Adrenal gland (tissue), 12 donors: ENCODE results near the gene HABP4. TPM values are rescaled to one million over a fixed set of nuclear protein-coding genes. Genes with fewer than 3 reads are reported as not detected.

Experiments
- DNase-seq, 7 donors: peaks; one replicate each; pipeline ENCODE4 v3.0.0-alpha.2; 2019 to 2020
- H3K27ac ChIP-seq, 5 donors: fragments of 200-600 bp; sonication (generic) in 4 of 5; 1 replicate in 3 of 5; 2 replicates in 2 of 5; pipeline versions ENCODE4 v1.5.1 to v1.8.0; 2016 to 2020; ENCODE audit warnings: mild to moderate bottlenecking in 1 of 5
- H3K27me3 ChIP-seq: fragments of 200-600 bp; 2 replicates; pipeline ENCODE4 v1.8.0; 2021
- H3K36me3 ChIP-seq, 2 donors: fragments of 200-600 bp; replicated peaks in 1 of 2; 1 replicate in 1 of 2; 2 replicates in 1 of 2; pipeline versions ENCODE4 v1.5.1 to v1.8.0; 2018 to 2022
- H3K4me1 ChIP-seq, 2 donors: fragments of 200-600 bp; replicated peaks in 1 of 2; 1 replicate in 1 of 2; 2 replicates in 1 of 2; pipeline versions ENCODE4 v1.5.1 to v1.8.0; 2018 to 2021
- H3K4me3 ChIP-seq, 4 donors: fragments of 200-600 bp; sonication (generic) in 3 of 4; one replicate each; pipeline ENCODE4 v1.5.1; 2016 to 2018
- H3K9me3 ChIP-seq, 3 donors: fragments of 200-600 bp; sonication (generic) in 1 of 3; replicated peaks in 1 of 3; 1 replicate in 2 of 3; 2 replicates in 1 of 3; pipeline versions ENCODE4 v1.5.1 to v1.8.0; 2016 to 2021
- CTCF ChIP-seq, 6 experiments: fragments of 450-650 bp in 4 of 6; fragments of 200-600 bp in 2 of 6; sonication (generic) in 1 of 6; IDR thresholded peaks; 1 replicate in 5 of 6; 2 replicates in 1 of 6; pipeline versions ENCODE4 v1.5.1 to v1.8.0; 2016 to 2021; ENCODE audit warnings: antibody characterized with exemption in 6 of 6, mild to moderate bottlenecking in 2 of 6, moderate library complexity in 1 of 6
- POLR2A ChIP-seq, 2 donors: fragments of 450-650 bp; IDR thresholded peaks; one replicate each; pipeline ENCODE4 v1.6.1; 2017; ENCODE audit warnings: antibody characterized with exemption in 2 of 2, mild to moderate bottlenecking in 2 of 2, moderate library complexity in 1 of 2
- WGBS, 4 donors: extraction: QIAGEN DNeasy Blood & Tissue Kit in 2 of 4; methylation state at CpG; one replicate each; pipeline versions ENCODE4 v1.1.5 to v1.1.7; 2013 to 2017; 5-methylcytosine and 5-hydroxymethylcytosine counted together
- intact Hi-C, 2 donors: fragments of 100-400 bp; cut with DNase I; formaldehyde crosslinking; loops; one replicate each; pipeline versions ENCODE4 v1.14.1 to v1.15.0; 2022 to 2023
- polyA plus RNA-seq, 3 donors: library from polyadenylated mRNA; stranded (reverse); fragments of 200-250 nt in 2 of 3; fragments of 350-450 nt in 1 of 3; fragmentation: Illumina TruSeq in 1 of 3; extraction: RNeasy Lipid Tissue Mini Kit (QIAGEN cat#74804) in 1 of 3; gene quantifications; one replicate each; pipeline ENCODE4 v1.2.3, GENCODE V29; 2013 to 2014
- total RNA-seq, 9 donors: library from RNA; depleted of rRNA in 4 of 9; stranded (reverse); fragments of >200 nt in 4 of 9; fragments of 120-200 nt in 1 of 9; fragmentation: NEBNext Ultra II Directional in 1 of 9; extraction: Animal tissue kit (Norgen Biotek cat#: 25700) in 1 of 9; gene quantifications; one replicate each; pipeline versions ENCODE4 v1.1.0 to v1.2.4, GENCODE V29; 2013 to 2023
- donor health status: healthy with polysubstance abuse.
- donor health status: Bipolar disorder and iron deficiency.
- donor health status: DM: yes; HTN: yes; CAD: no.
- donor health status: DM: no; HTN: no; CAD: no.
- donor health status: DM: no; HTN: no; CAD: no.
- donor health status: DM: yes; HTN: yes; CAD: no.

The HABP4 gene
- total and polyA plus RNA-seq, 12 donors, result 4.8 to 22.4 (median 10.0) TPM

- intact Hi-C loops, result no loop called here
- no peaks in the 10 kb centered on the region for H3K4me1 ChIP-seq
- DNase-seq, result no peak
- H3K27ac ChIP-seq, result no peak overlapping the region
- no peaks in the 10 kb centered on the region for H3K9me3 ChIP-seq
- TF ChIP-seq POLR2A (IDR thresholded peaks at IDR 0.05) (no peak), CTCF (IDR thresholded peaks at IDR 0.05) (no peak)
- H3K4me3 ChIP-seq, result no peak overlapping the region
- no peaks in the 10 kb centered on the region for H3K27me3 ChIP-seq
- no peaks in the 10 kb centered on the region for H3K36me3 ChIP-seq
Measured at GRCh38 chr9:96532173-96532572, 82.2 kb downstream of the HABP4 start.

- intact Hi-C loops, result no loop called here
- peaks cover 0 to 8% of the 10 kb centered on the region in 2 donors for H3K36me3 ChIP-seq
- no peak for DNase-seq
- H3K9me3 ChIP-seq, result no peaks in the 10 kb centered on the region
- H3K4me3 ChIP-seq, result no peak overlapping the region
- no peaks in the 10 kb centered on the region for H3K27me3 ChIP-seq
- 94 to 100% (median 97%) methylated on average over 3 of the region's 3 CpGs for WGBS, 4 donors
- H3K4me1 ChIP-seq, result no peaks in the 10 kb centered on the region
- H3K27ac ChIP-seq, result no peak overlapping the region
- TF ChIP-seq POLR2A (IDR thresholded peaks at IDR 0.05) (no peak), CTCF (IDR thresholded peaks at IDR 0.05) (no peak)
Measured at GRCh38 chr9:96540106-96540505, 90.1 kb downstream of the HABP4 start.

Other genes starting within 250 kb of the HABP4 start
- under 1 TPM in 2 of 9 donors, not detected in 7; 0.57 to 0.63 TPM for gene HSD17B3, start 148.0 kb upstream of the HABP4 start, total RNA-seq
- gene HSD17B3, start 148.0 kb upstream of the HABP4 start, polyA plus RNA-seq, result 10 to 100 TPM in 1 of 3 donors, 1 to 10 TPM in 1, not detected in 1; 8.8 to 14.6 TPM
- gene SLC35D2, start 66.5 kb upstream of the HABP4 start, total RNA-seq, result 10 to 100 TPM in 7 of 9 donors, 1 to 10 TPM in 2; 6.9 to 20.8 (median 16.1) TPM
- gene SLC35D2, start 66.5 kb upstream of the HABP4 start, polyA plus RNA-seq, result 10 to 100 TPM; 10.4 to 12.3 (median 11.9) TPM
- 1 to 10 TPM in 6 of 9 donors, under 1 TPM in 3; 0.35 to 5.4 (median 1.3) TPM for gene ZNF367, start 31.8 kb upstream of the HABP4 start, total RNA-seq
- 1 to 10 TPM in 1 of 3 donors, under 1 TPM in 2; 0.24 to 3.0 (median 0.37) TPM for gene ZNF367, start 31.8 kb upstream of the HABP4 start, polyA plus RNA-seq
- gene CDC14B, start 169.7 kb downstream of the HABP4 start, total RNA-seq, result 10 to 100 TPM in 7 of 9 donors, 1 to 10 TPM in 2; 2.1 to 19.1 (median 15.7) TPM
- 1 to 10 TPM; 7.5 to 8.9 (median 8.2) TPM for gene CDC14B, start 169.7 kb downstream of the HABP4 start, polyA plus RNA-seq
- 10 to 100 TPM in 5 of 9 donors, 1 to 10 TPM in 4; 3.3 to 17.4 (median 10.7) TPM for gene PRXL2C, start 205.1 kb downstream of the HABP4 start, total RNA-seq
- gene PRXL2C, start 205.1 kb downstream of the HABP4 start, polyA plus RNA-seq, result 1 to 10 TPM; 5.1 to 9.3 (median 5.6) TPM